ENCODE results near the gene DPEP3.

The DPEP3 gene

GRCh38 chr16:67992661-67993206 lies 12.4 kb upstream of the DPEP3 start:
- TF ChIP-seq, protein P1, sequence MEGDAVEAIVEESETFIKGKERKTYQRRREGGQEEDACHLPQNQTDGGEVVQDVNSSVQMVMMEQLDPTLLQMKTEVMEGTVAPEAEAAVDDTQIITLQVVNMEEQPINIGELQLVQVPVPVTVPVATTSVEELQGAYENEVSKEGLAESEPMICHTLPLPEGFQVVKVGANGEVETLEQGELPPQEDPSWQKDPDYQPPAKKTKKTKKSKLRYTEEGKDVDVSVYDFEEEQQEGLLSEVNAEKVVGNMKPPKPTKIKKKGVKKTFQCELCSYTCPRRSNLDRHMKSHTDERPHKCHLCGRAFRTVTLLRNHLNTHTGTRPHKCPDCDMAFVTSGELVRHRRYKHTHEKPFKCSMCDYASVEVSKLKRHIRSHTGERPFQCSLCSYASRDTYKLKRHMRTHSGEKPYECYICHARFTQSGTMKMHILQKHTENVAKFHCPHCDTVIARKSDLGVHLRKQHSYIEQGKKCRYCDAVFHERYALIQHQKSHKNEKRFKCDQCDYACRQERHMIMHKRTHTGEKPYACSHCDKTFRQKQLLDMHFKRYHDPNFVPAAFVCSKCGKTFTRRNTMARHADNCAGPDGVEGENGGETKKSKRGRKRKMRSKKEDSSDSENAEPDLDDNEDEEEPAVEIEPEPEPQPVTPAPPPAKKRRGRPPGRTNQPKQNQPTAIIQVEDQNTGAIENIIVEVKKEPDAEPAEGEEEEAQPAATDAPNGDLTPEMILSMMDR (conservative IDR thresholded peaks at IDR 0.05; ENCODE audit: low read depth, low read length), result no peak
- H3K4me3 ChIP-seq (ENCODE audit: low read depth, low read length), result no peak overlapping the region
- DNase-seq (ENCODE audit: low read depth), result no peak

DNA sequence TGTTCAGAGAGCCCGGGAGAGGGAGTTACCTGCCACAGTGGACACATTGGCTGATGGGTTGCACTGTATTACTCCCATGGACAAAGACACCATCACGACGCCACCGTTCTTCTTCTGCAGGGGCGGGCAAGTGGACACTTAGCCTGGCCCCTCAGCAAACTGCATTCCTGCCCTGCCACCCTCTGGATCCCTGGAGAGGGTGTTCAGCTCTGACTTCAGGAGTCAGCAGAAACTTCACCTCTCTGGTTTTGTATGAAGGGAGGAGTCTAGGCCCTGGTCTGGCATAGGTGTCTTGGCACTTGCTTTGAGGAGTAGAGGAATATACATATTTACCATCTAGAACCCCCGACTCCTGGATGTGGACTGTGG lies 9.7 kb upstream of the DPEP3 start:
- TF ChIP-seq, protein P1 (conservative IDR thresholded peaks at IDR 0.05; ENCODE audit: low read depth, low read length), result no peak
- no peak for DNase-seq (ENCODE audit: low read depth)

DNA sequence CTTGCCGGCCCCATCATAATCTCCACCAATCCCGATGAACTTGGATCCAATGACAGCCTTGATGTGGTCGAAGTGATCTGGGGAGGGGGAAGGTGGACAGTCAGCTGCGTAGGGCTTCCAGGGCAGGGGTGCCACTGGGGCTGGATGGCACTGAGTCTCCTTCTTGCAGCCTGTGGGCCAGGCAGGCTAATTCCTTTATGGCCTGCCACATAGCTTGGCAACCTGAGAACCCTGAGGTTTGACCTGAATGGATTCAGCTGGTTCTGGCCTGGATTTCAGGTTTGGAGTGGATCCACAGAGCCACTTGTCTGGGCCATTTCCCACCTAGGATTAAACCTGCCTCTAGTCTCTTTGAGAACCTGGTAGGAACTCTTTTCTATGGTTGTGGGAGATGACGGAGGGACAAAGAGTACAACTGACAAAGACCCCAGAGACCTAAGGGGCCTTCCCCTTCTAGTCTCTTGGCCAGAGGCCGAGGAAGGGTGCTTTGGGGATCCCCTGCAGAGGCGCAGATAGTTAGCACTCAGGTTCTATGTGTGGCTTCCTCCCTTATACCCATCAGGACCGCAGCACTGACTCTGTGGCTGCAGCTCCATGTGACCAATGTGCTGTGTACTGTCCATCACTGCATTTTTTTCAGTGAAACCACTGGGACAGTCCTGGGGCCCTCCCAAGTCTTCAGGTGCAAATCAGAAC lies 9.2 kb upstream of the DPEP3 start:
- no peak overlapping the region for H3K4me3 ChIP-seq (ENCODE audit: low read depth, low read length)
- TF ChIP-seq, protein P1 (conservative IDR thresholded peaks at IDR 0.05; ENCODE audit: low read depth, low read length), result no peak
- no peak for DNase-seq (ENCODE audit: low read depth)

More for the DNA sequence above, 9.7 kb upstream of the DPEP3 start:
- no peak overlapping the region for H3K4me3 ChIP-seq (ENCODE audit: low read depth, low read length)

DNA sequence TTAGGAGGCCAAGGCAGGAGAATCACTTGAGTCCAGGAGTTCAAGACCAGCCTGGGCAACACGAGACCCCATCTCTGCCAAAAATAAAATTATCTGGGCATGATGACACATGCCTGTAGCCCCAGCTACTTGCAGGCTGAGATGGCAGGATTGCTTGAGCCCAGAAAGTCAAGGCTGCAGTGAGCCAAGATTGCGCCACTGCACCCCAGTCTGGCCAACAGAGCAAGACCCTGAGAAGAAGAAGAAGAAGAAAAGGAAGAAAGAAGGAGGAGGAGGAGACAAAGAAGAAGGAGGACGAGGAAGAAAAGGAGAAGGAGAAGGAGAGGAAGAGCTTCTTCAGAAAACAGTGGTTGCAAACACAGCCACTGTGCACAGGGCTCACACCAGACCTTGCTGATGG lies 8.4 kb upstream of the DPEP3 start:
- no peak for DNase-seq (ENCODE audit: low read depth)
- H3K4me3 ChIP-seq (ENCODE audit: low read depth, low read length), result no peak overlapping the region
- TF ChIP-seq, protein P1 (conservative IDR thresholded peaks at IDR 0.05; ENCODE audit: low read depth, low read length), result no peak

DNA sequence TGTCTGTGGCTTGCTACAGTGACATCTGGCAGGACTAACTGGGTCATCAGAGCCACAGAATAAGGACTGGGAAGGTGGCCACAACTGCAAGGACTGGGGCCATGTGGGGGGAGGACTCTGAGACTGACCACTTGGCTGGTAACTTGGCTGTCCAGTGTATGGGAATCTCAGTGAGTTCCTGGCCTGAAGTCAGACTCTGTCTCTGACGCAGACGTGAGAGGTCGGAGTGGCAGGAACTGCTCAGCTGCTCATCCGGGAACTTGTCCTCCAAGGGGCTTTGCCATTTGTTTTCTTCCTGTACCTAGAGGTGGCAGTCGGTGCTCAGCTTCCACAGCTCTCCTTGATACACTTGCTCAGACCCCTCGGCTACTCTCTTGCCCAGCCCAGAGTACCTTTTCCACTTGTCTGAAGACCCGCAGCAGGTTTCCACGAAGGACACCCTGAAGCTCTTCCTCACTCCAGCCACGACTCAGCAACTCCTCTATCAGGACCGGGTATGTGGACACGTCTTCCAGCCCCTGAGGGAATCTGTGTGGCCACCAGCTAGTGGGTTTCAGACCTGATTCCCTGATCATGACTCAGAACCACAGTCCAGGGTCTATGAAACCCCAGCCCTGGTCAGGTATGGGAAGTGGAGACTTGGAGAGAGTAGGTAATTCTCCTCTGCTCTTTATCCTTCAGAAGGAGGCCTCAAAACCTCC lies 7.3 kb upstream of the DPEP3 start:
- DNase-seq (ENCODE audit: low read depth), result peak; percentile 50
- TF ChIP-seq, protein P1 (conservative IDR thresholded peaks at IDR 0.05; ENCODE audit: low read depth, low read length), result no peak
- H3K4me3 ChIP-seq (ENCODE audit: low read depth, low read length), result no peak overlapping the region

DNA sequence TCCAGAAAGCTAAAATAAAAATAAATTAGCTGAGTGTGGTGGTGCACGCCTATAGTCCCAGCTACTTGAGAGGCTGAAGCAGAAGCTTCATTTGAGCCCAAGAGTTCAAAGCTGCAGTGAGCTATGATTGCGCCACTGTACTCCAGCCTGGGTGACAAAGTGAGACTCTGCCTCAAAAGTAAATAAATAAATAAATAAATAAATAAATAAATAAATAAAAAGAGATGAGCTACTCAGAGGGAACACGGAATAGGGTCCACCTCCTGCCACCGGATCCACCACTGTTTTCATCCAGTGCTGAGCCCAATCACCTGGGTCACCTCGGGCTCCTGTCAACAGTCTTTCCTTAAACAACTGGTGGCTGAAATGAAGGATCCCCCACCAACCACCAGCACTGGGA lies 6.7 kb upstream of the DPEP3 start:
- DNase-seq (ENCODE audit: low read depth), result no peak
- no peak overlapping the region for H3K4me3 ChIP-seq (ENCODE audit: low read depth, low read length)
- TF ChIP-seq, protein P1 (conservative IDR thresholded peaks at IDR 0.05; ENCODE audit: low read depth, low read length), result no peak
